GM12878 (cell line): ENCODE results near the gene WWOX.

Experiments
- GABPA ChIP-seq: IDR thresholded peaks from 2 replicates; pipeline ENCODE4 v1.6.1; 2014; ENCODE audit warnings: antibody characterized with exemption, low read depth, mild to moderate bottlenecking, inconsistent platforms
- MYC ChIP-seq: IDR thresholded peaks from 2 replicates; pipeline ENCODE4 v1.6.1; 2011; ENCODE audit warnings: mild to moderate bottlenecking, low read length, moderate library complexity, inconsistent platforms; ENCODE audit not compliant: insufficient read depth, insufficient replicate concordance, insufficient read length, severe bottlenecking
- NFIC ChIP-seq: IDR thresholded peaks from 2 replicates; pipeline ENCODE4 v1.6.1; 2012; ENCODE audit warnings: low read depth, mild to moderate bottlenecking, inconsistent platforms, low read length, moderate library complexity
- POLR2A ChIP-seq: IDR thresholded peaks from 2 replicates; pipeline ENCODE4 v1.6.1; 2011; ENCODE audit warnings: low read depth, mild to moderate bottlenecking, low read length
- POLR2AphosphoS5 ChIP-seq: IDR thresholded peaks from 2 replicates; pipeline ENCODE4 v1.6.1; 2011; ENCODE audit warnings: mild to moderate bottlenecking, low read length, inconsistent platforms
- RFX5 ChIP-seq: IDR thresholded peaks from 2 replicates; pipeline ENCODE4 v1.6.1; 2011; ENCODE audit warnings: low read depth, low read length, improper control_type of control experiment
- SPI1 ChIP-seq: IDR thresholded peaks from 2 replicates; pipeline ENCODE4 v1.6.1; 2011; ENCODE audit warnings: low read depth, mild to moderate bottlenecking, low read length, moderate library complexity, borderline replicate concordance; ENCODE audit not compliant: insufficient read depth
- ZNF24 ChIP-seq: fragments of 450-650 bp; IDR thresholded peaks from 2 replicates; pipeline ENCODE4 v1.6.1; 2017; ENCODE audit warnings: antibody characterized with exemption, mild to moderate bottlenecking
- TF ChIP-seq, protein P1 (sequence below), 3 experiments: IDR thresholded peaks in 2 of 3; conservative IDR thresholded peaks in 1 of 3; 2 replicates each; pipeline ENCODE4 v1.5.1; 2011; ENCODE audit warnings: low read depth in 3 of 3, low read length in 3 of 3, mild to moderate bottlenecking in 3 of 3, control low read depth in 2 of 3, moderate library complexity in 2 of 3, inconsistent platforms in 1 of 3, mixed read lengths in 1 of 3; ENCODE audit not compliant: control insufficient read depth in 2 of 3, insufficient read depth in 1 of 3; ENCODE audit errors: extremely low read depth in 1 of 3
- TF ChIP-seq, protein P2 (sequence below): IDR thresholded peaks from 2 replicates; pipeline ENCODE4 v1.6.1; 2011; ENCODE audit warnings: mild to moderate bottlenecking, low read depth, low read length, moderate library complexity; ENCODE audit not compliant: insufficient replicate concordance
- TF ChIP-seq, protein P3 (sequence below): IDR thresholded peaks from 2 replicates; pipeline ENCODE4 v1.6.1; 2012; ENCODE audit warnings: mild to moderate bottlenecking, low read depth, low read length

DNA sequence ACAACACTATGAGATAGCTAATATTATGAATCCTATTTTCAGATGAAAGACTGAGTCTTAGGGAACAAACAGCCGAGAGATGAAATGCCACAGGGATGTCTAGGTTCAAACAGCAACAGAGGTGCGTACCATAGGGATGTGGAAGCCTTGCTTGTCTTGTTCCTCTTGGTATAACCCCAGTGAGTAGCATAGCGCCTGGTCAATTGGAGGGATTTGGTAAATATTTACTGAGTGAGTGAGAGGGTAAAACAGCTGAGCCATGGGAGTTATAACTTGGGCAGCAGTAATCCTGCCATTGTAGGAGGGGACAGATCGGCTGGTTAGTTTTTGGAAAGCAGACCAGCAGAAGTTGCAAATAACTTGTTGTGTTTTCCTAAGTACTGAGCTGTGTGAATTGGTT lies 80.2 kb downstream of the WWOX start:
- TF ChIP-seq, protein P1, sequence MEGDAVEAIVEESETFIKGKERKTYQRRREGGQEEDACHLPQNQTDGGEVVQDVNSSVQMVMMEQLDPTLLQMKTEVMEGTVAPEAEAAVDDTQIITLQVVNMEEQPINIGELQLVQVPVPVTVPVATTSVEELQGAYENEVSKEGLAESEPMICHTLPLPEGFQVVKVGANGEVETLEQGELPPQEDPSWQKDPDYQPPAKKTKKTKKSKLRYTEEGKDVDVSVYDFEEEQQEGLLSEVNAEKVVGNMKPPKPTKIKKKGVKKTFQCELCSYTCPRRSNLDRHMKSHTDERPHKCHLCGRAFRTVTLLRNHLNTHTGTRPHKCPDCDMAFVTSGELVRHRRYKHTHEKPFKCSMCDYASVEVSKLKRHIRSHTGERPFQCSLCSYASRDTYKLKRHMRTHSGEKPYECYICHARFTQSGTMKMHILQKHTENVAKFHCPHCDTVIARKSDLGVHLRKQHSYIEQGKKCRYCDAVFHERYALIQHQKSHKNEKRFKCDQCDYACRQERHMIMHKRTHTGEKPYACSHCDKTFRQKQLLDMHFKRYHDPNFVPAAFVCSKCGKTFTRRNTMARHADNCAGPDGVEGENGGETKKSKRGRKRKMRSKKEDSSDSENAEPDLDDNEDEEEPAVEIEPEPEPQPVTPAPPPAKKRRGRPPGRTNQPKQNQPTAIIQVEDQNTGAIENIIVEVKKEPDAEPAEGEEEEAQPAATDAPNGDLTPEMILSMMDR (IDR thresholded peaks at IDR 0.05 in 2 of 3, conservative IDR thresholded peaks at IDR 0.05 in 1 of 3; ENCODE audit: control insufficient read depth in 2 of 3, extremely low read depth in 1 of 3, insufficient read depth in 1 of 3, low read depth in 3 of 3, low read length in 3 of 3) = no peak
- TF ChIP-seq POLR2A (no peak), POLR2AphosphoS5 (no peak), RFX5 (no peak), NFIC (no peak), GABPA (no peak), MYC (no peak), ZNF24 (no peak), SPI1 (no peak)
- TF ChIP-seq, protein P2, sequence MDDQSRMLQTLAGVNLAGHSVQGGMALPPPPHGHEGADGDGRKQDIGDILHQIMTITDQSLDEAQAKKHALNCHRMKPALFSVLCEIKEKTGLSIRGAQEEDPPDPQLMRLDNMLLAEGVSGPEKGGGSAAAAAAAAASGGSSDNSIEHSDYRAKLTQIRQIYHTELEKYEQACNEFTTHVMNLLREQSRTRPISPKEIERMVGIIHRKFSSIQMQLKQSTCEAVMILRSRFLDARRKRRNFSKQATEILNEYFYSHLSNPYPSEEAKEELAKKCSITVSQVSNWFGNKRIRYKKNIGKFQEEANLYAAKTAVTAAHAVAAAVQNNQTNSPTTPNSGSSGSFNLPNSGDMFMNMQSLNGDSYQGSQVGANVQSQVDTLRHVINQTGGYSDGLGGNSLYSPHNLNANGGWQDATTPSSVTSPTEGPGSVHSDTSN = no peak
- TF ChIP-seq, protein P3, sequence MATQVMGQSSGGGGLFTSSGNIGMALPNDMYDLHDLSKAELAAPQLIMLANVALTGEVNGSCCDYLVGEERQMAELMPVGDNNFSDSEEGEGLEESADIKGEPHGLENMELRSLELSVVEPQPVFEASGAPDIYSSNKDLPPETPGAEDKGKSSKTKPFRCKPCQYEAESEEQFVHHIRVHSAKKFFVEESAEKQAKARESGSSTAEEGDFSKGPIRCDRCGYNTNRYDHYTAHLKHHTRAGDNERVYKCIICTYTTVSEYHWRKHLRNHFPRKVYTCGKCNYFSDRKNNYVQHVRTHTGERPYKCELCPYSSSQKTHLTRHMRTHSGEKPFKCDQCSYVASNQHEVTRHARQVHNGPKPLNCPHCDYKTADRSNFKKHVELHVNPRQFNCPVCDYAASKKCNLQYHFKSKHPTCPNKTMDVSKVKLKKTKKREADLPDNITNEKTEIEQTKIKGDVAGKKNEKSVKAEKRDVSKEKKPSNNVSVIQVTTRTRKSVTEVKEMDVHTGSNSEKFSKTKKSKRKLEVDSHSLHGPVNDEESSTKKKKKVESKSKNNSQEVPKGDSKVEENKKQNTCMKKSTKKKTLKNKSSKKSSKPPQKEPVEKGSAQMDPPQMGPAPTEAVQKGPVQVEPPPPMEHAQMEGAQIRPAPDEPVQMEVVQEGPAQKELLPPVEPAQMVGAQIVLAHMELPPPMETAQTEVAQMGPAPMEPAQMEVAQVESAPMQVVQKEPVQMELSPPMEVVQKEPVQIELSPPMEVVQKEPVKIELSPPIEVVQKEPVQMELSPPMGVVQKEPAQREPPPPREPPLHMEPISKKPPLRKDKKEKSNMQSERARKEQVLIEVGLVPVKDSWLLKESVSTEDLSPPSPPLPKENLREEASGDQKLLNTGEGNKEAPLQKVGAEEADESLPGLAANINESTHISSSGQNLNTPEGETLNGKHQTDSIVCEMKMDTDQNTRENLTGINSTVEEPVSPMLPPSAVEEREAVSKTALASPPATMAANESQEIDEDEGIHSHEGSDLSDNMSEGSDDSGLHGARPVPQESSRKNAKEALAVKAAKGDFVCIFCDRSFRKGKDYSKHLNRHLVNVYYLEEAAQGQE = no peak
